Prostate gland (tissue), 2 donors: ENCODE results near the gene GPC5. TPM values are rescaled to one million over a fixed set of nuclear protein-coding genes. Genes with fewer than 3 reads are reported as not detected.
"Not testable (repeated sequence)": the region's sequence is repeated elsewhere in the genome, so short reads cannot be mapped to it uniquely, and the experiment has no call there.

Experiments used
- DNase-seq: peaks from one replicate; pipeline ENCODE4 v3.0.0-alpha.2; 2019; ENCODE audit warnings: low spot score
- H3K27ac ChIP-seq, 2 donors: fragments of 200-600 bp; sonication (generic); 2 replicates each; pipeline ENCODE4 v1.5.1; 2017 to 2019
- H3K27me3 ChIP-seq: fragments of 200-600 bp; sonication (generic); replicated peaks from 2 replicates; pipeline ENCODE4 v1.5.1; 2019; ENCODE audit not compliant: insufficient read depth
- H3K36me3 ChIP-seq, 2 donors: fragments of 200-600 bp; sonication (generic); 1 replicate in 1 of 2; 2 replicates in 1 of 2; pipeline versions ENCODE4 v1.5.1 to v1.8.1; 2017 to 2019
- H3K4me1 ChIP-seq: fragments of 200-600 bp; sonication (generic); replicated peaks from 2 replicates; pipeline ENCODE4 v1.5.1; 2019
- H3K4me3 ChIP-seq, 2 donors: fragments of 200-600 bp; sonication (generic); 2 replicates each; pipeline ENCODE4 v1.5.1; 2017 to 2019
- H3K9me3 ChIP-seq: fragments of 200-600 bp; sonication (generic); 2 replicates; pipeline ENCODE4 v1.5.1; 2017
- CTCF ChIP-seq, 4 experiments: fragments of 200-600 bp in 2 of 4; fragments of 450-650 bp in 2 of 4; sonication (generic) in 2 of 4; IDR thresholded peaks; 1 replicate in 3 of 4; 2 replicates in 1 of 4; pipeline ENCODE4 v1.5.1; 2016 to 2019; ENCODE audit warnings: antibody characterized with exemption in 4 of 4, mild to moderate bottlenecking in 2 of 4, moderate library complexity in 2 of 4
- POLR2A ChIP-seq: fragments of 450-650 bp; IDR thresholded peaks from one replicate; pipeline ENCODE4 v1.6.1; 2016; ENCODE audit warnings: antibody characterized with exemption, mild to moderate bottlenecking
- POLR2AphosphoS5 ChIP-seq: sonication (generic); formaldehyde crosslinking; IDR thresholded peaks from one replicate; pipeline ENCODE4 v1.6.1; 2017; ENCODE audit warnings: antibody characterized with exemption
- WGBS: methylation state at CpG from one replicate; pipeline ENCODE4 v1.1.5; 2018; 5-methylcytosine and 5-hydroxymethylcytosine counted together
- intact Hi-C: fragments of 100-400 bp; cut with DNase I; formaldehyde crosslinking; loops from one replicate; pipeline ENCODE4 v1.14.2; 2022
- total RNA-seq, 2 donors: library from RNA; depleted of rRNA; stranded (reverse); fragments of >200 nt; gene quantifications; one replicate each; pipeline ENCODE4 v1.1.0, GENCODE V29; 2016

GPC5 gene
- total RNA-seq, 2 donors from 2014 or later: 0.23 to 35.0 TPM

GRCh38 chr13:92873029-92873428, 1474.6 kb downstream of the GPC5 start:
- Histone ChIP-seq H3K36me3 (no peaks in the 10 kb centered on the region), H3K27me3 (no peaks in the 10 kb centered on the region), H3K9me3 (no peaks in the 10 kb centered on the region), H3K27ac (no peak overlapping the region), H3K4me3 (no peak overlapping the region), H3K4me1 (no peaks in the 10 kb centered on the region)
- WGBS: 48% methylated on average over 3 of the region's 3 CpGs
- intact Hi-C loops: no loop called here
- no peak for DNase-seq
- TF ChIP-seq POLR2AphosphoS5: no peak
- no peak for TF ChIP-seq CTCF (IDR thresholded peaks at IDR 0.05)
- TF ChIP-seq POLR2A: no peak

DNA sequence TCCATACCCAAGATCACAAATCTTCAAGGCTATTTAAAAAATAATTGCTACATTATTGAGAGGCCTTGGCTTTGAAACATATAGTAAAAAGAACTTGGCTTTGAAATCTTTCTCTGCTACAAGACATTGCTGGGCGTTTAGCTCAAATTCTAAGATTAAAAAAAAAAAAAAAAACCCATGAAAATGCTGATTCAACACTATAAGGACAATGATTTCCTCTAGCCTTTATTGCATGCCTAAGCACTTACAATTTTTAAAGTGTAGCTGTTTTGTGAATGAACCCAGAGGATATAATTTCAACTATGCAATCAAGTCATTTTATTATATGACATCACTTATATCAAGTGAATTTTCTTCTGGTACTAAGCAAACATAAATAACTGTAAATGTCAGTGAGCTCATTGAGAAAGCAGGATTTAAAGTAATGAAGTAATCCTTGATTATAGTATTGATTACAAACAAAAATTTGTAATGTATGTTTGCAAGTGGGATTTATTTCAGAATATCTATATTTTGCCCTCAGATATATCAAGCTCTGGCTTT, 1488.2 kb downstream of the GPC5 start:
- no peak overlapping the region for H3K27ac ChIP-seq
- 61% methylated on average over 1 of the region's 1 CpG for WGBS
- H3K4me1 ChIP-seq: no peaks in the 10 kb centered on the region
- no peaks in the 10 kb centered on the region for H3K27me3 ChIP-seq
- no peak overlapping the region for H3K4me3 ChIP-seq
- H3K9me3 ChIP-seq: no peaks in the 10 kb centered on the region
- no peak for TF ChIP-seq POLR2AphosphoS5
- no peak for TF ChIP-seq POLR2A
- TF ChIP-seq CTCF (IDR thresholded peaks at IDR 0.05): no peak
- intact Hi-C loops: no loop called here
- H3K36me3 ChIP-seq: no peaks in the 10 kb centered on the region
- DNase-seq: no peak

DNA sequence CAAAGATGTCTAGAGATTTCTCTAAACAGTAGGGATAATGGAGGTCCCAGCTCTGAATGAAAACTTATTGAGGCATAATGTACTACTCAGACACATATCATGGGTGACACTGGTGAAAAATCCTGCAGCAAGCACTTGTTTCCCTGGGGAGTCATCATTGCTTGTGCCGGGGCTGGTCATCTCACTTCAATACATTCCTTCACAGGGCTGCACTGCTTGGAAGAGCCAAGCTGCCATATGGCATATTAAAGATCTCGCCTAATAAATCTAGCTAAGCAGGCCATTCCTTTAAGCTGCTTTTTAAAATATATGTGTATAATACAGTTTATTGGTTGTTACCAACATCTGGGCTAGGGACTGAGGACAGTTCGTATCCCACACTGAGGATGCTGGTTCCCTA, 1496.0 kb downstream of the GPC5 start:
- H3K27ac ChIP-seq: no peak overlapping the region
- H3K27me3 ChIP-seq: no peaks in the 10 kb centered on the region
- no peak for TF ChIP-seq CTCF (IDR thresholded peaks at IDR 0.05)
- TF ChIP-seq POLR2AphosphoS5: no peak
- TF ChIP-seq POLR2A: no peak
- intact Hi-C loops: no loop called here
- WGBS: 81% methylated on average over 3 of the region's 3 CpGs
- H3K4me1 ChIP-seq: no peaks in the 10 kb centered on the region
- DNase-seq: no peak
- H3K36me3 ChIP-seq: no peaks in the 10 kb centered on the region
- H3K9me3 ChIP-seq: no peaks in the 10 kb centered on the region
- no peak overlapping the region for H3K4me3 ChIP-seq

GRCh38 chr13:92896842-92897241, 1498.4 kb downstream of the GPC5 start:
- no peak overlapping the region for H3K27ac ChIP-seq
- H3K4me1 ChIP-seq: no peaks in the 10 kb centered on the region
- H3K9me3 ChIP-seq: no peaks in the 10 kb centered on the region
- no peak for DNase-seq
- intact Hi-C loops: no loop called here
- TF ChIP-seq CTCF (IDR thresholded peaks at IDR 0.05): peak in 3 of 4 experiments; percentile 10 to 26 (median 21)
- TF ChIP-seq POLR2A: no peak
- no peaks in the 10 kb centered on the region for H3K27me3 ChIP-seq
- H3K4me3 ChIP-seq: no peak overlapping the region
- WGBS: 63% methylated on average over 2 of the region's 2 CpGs
- no peaks in the 10 kb centered on the region for H3K36me3 ChIP-seq

DNA sequence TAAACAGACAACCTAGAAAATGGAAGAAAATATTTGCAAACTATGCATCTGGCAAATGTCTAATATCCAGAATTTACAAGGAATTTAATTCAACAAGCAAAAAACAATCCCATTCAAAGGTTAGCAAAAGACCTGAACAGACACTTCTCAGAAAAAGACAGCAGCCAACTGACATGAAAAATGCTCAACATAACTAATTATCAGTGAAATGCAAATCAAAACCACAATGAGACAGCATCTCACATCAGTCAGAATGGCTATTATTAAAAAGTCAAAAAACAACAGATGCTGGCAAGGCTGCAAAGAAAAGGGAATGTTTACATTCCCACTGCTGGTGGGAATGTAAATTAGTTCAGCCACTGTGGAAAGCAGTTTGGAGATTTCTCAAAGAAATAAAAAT, 1500.5 kb downstream of the GPC5 start:
- H3K27me3 ChIP-seq, H3K27ac ChIP-seq, H3K4me3 ChIP-seq, H3K4me1 ChIP-seq, DNase-seq, H3K36me3 ChIP-seq, H3K9me3 ChIP-seq, intact Hi-C loops: not testable (repeated sequence)
